Jurkat, Clone E6-1 (cell line): ENCODE data around the gene PABPN1L.

Source experiments
- DNase-seq: peaks from one replicate; pipeline ENCODE4 v3.0.0-alpha.2; 2011; ENCODE audit warnings: low read depth, low spot score
- H3K4me3 ChIP-seq: 2 replicates; pipeline ENCODE4 v1.5.1; 2011; ENCODE audit warnings: mild to moderate bottlenecking, low read length, control low read depth, moderate library complexity

PABPN1L gene

GRCh38 chr16:88821168-88821850 lies 45.2 kb downstream of the PABPN1L start:
- H3K4me3 ChIP-seq, result no peak overlapping the region
- no peak for DNase-seq

- no peak for DNase-seq
- H3K4me3 ChIP-seq, result no peak overlapping the region
These were observed 46.0 kb downstream of the PABPN1L start for GRCh38 chr16:88820385-88821025.

DNA sequence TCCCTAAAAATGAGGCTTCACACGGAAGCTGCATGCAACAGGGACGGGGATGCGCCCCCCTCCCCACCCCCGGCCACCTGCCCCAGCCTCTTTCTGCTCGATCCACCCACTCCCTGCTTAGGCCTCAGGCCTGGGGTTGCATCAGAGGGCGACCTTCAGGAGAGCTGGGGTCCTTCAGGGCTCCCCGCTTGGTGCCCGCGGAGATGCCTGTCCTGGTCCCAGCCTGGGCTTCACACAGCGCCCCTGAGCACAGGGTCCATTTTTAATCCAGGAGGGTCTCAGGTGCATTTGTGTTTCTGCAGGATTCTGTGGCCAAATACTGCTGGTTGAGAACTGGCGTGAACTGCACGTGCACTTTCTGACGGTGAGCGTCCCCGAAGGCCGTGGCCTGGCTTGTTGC lies 47.3 kb downstream of the PABPN1L start:
- H3K4me3 ChIP-seq, result no peak overlapping the region
- DNase-seq, result no peak

DNA sequence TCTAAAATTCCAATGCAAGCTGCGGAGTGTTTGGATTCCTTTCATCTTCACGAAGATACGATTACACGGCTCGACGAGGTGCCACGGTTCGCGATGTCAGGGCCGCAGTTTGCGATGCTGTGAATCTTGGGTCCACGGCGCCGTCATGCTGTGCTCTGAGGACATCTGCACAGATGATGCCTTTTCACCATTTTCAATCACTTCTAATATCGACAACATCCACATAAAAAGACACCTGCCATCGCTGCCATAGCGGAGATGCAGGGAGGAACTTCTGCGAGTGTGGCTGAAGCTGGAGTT lies 47.9 kb downstream of the PABPN1L start:
- no peak overlapping the region for H3K4me3 ChIP-seq
- no peak for DNase-seq

GRCh38 chr16:88817785-88818574 lies 48.5 kb downstream of the PABPN1L start:
- H3K4me3 ChIP-seq, result no peak overlapping the region
- no peak for DNase-seq

DNA sequence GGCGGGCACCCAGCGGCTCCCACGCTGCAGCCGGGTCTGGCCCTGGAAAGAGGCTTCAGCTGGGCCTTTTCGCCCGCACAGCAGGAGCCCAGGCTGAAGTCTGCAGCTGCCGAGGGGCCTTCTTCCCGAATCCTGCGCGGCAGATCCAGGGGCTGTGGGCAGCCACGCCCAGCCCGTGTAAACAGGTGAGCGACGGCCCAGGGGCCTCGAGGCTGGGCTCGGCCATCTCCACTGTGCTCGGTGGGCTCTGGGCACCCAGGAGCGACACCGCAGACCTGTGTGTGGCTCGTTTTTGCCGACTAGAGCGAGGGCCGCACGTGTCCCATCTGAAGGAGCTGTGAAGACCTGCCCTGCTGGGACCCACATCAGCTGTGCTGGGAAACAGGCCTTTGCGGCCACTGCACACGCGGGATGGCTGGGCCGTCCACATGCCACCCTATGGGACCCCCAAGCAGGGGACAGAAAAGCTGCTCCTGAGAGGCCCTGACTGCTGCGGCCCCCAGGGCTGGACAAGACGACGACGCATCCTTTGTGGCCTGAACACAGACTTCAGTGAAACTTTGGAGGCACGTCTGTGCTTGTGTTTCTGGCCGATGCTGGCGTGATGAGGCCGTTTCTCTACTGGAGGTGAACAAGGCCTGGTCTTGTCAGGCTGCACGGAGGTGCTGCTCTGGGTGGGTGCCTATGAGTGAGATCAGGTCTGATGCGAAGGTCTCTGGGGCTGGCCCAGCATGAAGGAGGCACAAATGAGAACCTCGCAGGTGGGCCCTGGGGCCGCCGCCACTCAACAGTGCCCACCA lies 49.5 kb downstream of the PABPN1L start:
- no peak for DNase-seq
- no peak overlapping the region for H3K4me3 ChIP-seq

DNA sequence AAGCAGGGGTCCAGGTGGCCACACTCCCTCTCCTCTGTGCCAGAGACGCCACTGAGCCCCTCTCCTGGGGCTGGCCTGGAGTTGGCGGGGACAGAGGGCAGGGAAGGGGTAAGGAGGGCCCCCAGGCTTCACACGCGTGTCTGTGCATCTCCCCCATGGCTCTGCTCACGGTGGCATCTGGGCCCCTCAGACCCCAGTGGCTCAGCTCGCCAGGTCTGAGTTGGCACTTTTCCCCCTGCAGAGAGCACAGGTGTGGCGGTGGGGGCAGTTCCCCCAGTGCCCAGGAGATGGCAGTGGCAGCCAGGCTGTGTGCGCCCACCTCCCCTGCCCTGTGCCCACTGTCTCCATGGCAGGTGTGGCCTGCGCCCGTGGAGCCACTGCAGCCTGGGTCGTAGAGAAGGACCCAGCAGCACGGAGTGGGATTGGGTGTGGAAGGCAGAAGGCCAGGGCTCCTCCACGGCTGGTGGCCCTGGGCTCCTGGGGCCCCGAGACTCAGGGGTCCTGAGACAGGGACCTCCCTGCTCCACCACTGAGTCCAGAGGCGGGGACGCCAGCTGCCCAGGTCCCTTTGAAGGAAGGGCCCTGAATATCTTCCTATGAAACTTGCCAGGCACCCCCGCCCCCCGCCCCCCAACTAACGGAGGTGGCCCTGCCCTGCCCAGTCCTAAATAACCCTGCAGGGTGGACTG lies 50.4 kb downstream of the PABPN1L start:
- H3K4me3 ChIP-seq, result no peak overlapping the region
- peak; percentile 28 for DNase-seq

- no peak for DNase-seq
- H3K4me3 ChIP-seq, result no peak overlapping the region
These were observed 51.2 kb downstream of the PABPN1L start for GRCh38 chr16:88815227-88815626.

- DNase-seq, result no peak
- no peak overlapping the region for H3K4me3 ChIP-seq
These were observed 52.3 kb downstream of the PABPN1L start for GRCh38 chr16:88814144-88814502.
